Fibroblast of the conjunctiva (primary cell): ENCODE data around the gene ADORA1.

Source experiments
- DNase-seq: peaks from one replicate; pipeline ENCODE4 v3.0.0-alpha.2; 2010; ENCODE audit warnings: low read depth

Gene ADORA1

DNA sequence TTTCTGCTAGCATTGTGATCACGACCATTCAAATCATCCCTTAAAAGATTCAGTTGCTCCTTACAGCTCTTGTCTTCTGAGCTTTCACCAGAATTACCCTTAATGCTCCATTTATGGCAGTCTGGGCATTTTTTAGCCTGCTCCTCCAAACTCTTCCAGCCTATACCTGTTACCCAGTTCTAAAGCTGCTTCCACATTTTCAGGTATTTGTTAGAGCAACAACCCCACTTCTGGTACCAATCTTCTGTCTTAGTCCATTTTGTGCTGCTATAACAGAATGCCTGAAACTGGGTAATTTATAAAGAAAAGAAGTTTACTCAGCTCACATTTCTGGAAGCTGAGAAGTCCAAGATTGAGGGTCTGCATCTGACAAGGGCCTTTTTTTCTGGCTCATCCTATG is 30.9 kb downstream of the ADORA1 start:
- no peak for DNase-seq

DNA sequence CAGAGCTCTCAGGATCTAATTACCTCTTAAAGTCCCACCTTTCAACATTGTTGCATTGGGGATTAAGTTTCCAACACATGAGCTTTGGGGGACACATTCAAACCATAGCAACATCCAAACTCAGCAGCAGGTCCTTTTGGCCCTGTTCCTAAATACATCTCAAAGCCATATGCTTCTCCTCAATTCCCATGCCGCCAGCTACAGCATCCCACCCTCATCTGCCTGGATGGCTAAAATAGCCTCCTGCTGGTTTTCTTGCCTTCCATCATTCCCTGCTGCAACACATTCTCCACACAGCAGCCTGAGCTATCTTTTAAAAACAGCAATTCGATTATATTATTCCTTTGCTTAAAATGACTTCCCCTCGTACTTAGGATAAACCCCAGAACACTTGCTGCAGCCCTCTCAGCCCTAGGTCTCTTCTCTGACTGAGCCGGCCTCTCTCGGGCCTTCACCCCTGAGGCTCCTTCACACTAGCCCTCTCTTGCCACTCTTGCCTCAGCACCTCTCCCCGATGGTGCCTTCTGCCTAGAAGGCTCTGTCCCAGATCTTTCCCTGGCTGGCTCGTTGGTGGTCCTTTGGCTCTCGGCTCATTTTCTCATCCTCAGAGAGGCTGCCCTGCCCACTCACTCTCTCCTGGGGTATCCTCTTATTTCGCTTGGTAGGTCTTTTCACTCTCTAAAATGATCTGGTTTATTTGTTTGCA is 31.6 kb downstream of the ADORA1 start:
- DNase-seq: no peak

DNA sequence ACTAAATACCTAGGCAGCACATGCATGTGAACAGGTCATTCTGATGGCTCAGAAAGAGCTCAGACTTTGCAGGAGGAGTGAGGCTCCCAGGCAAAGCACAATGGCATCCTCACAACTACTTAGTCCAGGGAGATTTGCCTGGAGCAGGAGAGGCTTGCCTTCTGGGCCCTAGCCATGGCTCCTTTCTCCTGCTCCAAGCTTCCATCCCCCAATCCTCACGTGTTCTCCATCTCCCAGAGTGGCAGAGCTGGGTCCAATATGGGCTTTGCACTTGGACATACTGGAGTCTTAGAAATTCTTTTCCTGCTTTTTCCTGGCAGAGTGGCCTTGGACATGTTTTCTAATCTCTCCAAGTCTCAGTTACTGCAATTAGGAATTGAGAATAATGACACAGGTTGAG is 32.3 kb downstream of the ADORA1 start:
- DNase-seq: no peak

DNA sequence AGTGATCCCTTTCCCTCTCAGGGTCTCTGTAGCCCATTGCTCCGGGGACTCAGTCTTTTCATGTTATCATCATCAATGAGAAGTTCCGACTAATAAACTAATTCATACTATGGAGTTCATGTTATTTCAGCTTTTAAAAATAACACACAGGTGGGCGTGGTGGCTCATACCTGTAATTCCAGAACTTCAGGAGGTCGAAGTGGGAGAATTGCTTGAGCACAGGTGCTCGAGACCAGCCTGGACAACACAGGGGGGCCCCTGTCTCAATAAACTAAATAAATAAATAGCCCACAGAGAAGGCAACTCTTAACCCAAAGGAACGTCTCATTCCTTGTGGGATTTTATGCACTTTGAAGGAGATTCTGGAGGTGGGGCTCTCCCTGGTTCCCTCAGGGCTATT is 33.6 kb downstream of the ADORA1 start:
- DNase-seq: no peak

- DNase-seq: no peak
These were observed 34.2 kb downstream of the ADORA1 start for GRCh38 chr1:203161703-203162102.

GRCh38 chr1:203162403-203162802 is 34.9 kb downstream of the ADORA1 start:
- no peak for DNase-seq

- no peak for DNase-seq
These were observed 36.5 kb downstream of the ADORA1 start for GRCh38 chr1:203163891-203164635.

DNA sequence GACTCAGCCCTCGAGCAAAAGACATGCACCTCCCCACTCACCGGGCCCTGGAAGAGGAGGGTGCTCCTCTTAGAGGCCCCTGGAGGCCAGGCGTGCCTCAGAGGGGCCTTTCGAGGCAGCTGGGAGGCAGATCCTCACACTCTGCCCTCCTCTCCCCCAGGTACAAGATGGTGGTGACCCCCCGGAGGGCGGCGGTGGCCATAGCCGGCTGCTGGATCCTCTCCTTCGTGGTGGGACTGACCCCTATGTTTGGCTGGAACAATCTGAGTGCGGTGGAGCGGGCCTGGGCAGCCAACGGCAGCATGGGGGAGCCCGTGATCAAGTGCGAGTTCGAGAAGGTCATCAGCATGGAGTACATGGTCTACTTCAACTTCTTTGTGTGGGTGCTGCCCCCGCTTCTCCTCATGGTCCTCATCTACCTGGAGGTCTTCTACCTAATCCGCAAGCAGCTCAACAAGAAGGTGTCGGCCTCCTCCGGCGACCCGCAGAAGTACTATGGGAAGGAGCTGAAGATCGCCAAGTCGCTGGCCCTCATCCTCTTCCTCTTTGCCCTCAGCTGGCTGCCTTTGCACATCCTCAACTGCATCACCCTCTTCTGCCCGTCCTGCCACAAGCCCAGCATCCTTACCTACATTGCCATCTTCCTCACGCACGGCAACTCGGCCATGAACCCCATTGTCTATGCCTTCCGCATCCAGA is 37.7 kb downstream of the ADORA1 start:
- no peak for DNase-seq

GRCh38 chr1:203165800-203166161 is 38.3 kb downstream of the ADORA1 start:
- DNase-seq: no peak

DNA sequence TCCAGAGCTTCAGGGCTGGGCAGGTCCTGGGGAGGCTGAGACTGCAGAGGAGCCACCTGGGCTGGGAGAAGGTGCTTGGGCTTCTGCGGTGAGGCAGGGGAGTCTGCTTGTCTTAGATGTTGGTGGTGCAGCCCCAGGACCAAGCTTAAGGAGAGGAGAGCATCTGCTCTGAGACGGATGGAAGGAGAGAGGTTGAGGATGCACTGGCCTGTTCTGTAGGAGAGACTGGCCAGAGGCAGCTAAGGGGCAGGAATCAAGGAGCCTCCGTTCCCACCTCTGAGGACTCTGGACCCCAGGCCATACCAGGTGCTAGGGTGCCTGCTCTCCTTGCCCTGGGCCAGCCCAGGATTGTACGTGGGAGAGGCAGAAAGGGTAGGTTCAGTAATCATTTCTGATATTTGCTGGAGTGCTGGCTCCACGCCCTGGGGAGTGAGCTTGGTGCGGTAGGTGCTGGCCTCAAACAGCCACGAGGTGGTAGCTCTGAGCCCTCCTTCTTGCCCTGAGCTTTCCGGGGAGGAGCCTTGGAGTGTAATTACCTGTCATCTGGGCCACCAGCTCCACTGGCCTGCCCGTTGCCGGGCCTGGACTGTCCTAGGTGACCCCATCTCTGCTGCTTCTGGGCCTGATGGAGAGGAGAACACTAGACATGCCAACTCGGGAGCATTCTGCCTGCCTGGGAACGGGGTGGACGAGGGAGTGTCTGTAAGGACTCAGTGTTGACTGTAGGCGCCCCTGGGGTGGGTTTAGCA is 38.8 kb downstream of the ADORA1 start:
- DNase-seq: no peak

DNA sequence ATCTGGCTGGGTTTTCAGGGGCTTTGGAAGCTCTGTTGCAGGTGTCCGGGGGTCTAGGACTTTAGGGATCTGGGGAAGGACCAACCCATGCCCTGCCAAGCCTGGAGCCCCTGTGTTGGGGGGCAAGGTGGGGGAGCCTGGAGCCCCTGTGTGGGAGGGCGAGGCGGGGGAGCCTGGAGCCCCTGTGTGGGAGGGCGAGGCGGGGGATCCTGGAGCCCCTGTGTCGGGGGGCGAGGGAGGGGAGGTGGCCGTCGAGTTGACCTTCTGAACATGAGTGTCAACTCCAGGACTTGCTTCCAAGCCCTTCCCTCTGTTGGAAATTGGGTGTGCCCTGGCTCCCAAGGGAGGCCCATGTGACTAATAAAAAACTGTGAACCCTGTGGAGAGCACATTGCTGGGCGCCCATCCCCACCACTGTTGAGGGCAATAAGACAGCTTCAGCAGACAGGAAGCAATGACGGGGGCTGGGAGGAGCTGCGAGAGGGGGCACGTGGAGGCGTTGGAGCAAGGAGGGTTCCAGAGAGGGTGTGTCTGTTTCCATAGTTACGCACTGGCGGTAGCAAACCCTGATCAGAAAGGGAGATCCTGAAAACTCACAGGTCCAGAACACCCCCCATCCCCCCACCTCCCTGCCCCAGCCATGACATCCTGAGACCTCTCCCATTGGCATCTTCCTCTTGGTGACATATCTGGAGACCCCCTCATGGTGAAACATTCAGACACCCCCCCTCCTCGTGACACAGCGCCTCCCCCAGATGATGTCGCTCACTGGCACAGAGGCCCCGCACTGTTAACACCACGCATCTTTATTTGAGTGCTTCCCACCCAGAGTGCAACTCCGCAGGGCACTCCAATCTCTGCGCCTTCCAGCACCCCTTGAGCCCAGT is 39.7 kb downstream of the ADORA1 start:
- no peak for DNase-seq

DNA sequence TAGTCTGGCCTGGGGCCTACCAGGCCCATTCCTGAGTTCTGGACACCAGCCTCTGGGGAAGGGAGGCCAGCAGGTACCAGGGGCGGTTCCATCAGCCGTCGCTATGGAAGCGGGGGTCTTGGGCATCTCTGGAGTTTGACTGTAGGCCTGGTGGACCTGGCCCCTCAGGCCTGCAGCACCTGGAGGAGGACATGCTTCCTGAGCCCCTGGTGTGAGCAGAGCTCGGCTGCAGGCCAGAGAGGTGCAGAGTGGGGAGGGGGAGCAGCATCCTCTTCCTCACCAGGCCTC is 40.3 kb downstream of the ADORA1 start:
- no peak for DNase-seq

DNA sequence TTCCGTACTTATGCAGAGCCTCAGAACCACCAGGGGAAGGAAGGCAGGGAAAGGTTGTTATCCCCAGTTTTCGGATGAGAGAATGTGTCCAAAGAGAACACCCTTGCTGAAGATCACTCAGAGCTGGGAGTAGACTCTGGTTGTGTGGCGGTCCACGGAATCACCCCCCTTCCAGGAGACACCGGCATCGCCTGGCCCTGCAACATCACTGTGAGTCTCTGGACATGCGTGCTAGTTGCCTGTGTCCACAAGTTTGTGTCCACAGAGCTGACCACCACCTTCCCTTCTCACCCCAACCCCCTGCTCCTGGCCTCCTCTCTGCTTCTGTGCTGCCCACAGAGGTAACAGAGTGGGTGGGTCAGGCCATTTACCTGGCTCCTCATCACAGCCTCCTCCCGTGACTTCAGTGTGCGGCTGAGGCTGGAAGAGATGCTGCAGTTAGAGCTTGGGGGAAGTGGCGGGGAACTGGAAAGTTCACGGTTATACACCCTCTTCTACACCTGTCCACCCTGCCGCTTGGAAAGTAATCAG is 40.8 kb downstream of the ADORA1 start:
- no peak for DNase-seq

GRCh38 chr1:203168991-203169390 is 41.5 kb downstream of the ADORA1 start:
- no peak for DNase-seq

DNA sequence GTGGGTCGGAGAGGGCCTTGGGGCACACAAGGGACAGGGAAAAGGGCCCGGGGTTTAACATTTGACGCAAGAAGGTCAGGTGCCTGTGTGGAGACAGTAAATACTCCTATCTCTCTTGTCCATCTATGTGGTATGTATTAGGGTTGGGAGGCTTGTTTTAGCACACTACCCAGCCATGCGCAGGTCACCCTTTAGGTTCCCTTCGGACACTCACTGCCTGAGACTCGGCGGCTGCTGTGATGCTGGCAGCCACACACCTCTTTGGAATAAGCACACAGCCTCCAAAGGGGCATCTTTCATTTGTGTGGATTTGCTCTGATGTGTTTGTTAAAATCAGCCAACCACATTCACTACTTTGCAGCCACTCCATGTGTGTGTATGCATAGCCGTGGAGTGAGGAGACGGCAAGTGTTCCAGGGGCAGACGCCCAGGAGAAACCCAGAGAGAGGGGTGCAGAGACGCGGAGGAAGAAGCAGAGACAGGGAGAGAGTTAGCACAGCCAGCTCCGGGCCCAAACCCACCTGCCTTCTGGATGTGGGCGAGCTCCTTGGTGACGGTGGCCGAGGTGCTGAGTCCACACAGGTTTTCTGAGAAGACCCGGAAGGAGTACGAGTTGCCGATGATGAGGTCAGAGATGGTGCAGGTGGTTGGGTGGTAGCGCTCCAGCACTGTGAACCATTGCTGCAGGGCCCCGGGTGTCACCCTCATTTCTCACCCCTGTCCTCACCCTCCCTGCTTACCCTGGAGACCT is 42.4 kb downstream of the ADORA1 start:
- DNase-seq: no peak

- no peak for DNase-seq
These were observed 43.3 kb downstream of the ADORA1 start for GRCh38 chr1:203170625-203171330.

DNA sequence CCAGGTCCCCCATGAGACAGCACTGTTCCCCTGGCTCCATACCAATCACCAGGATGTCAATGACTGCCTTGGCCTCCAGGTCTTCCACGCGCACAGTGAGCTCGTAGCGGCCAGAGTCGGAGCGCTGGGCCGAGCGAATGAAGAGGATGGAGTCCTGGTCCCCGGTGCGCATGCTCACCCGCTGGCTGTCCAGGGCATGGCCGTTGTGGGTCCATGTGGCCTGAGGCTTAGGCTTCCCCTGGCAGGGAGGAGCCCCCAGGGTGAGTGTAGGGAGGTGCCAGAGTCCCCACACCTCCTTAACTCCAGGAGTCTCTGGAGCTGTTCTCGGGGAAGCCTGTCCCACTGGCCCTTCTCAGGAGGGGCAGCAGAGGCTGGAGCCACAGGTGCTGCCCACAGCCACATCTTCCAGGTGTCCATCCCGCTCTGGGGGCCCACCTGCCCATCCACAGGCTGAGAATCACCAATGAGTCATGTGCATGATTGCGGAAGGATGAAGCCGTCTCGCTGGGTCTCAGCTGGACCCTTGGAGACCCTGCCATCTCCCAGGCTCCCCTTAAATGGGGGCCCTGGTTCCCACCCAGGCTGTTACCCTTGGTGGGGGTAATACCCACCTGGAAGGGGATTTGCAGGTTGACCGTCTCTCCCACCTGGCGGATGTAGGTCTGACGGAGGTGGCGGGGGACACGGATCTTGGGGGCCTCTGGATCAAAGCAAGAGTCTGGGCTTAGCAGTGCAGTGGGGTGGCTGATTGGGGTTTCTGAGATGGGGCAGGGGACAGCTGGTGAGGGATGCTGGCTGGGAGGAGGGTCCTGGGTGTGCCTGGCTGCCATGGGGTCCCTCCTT is 44.0 kb downstream of the ADORA1 start:
- no peak for DNase-seq

DNA sequence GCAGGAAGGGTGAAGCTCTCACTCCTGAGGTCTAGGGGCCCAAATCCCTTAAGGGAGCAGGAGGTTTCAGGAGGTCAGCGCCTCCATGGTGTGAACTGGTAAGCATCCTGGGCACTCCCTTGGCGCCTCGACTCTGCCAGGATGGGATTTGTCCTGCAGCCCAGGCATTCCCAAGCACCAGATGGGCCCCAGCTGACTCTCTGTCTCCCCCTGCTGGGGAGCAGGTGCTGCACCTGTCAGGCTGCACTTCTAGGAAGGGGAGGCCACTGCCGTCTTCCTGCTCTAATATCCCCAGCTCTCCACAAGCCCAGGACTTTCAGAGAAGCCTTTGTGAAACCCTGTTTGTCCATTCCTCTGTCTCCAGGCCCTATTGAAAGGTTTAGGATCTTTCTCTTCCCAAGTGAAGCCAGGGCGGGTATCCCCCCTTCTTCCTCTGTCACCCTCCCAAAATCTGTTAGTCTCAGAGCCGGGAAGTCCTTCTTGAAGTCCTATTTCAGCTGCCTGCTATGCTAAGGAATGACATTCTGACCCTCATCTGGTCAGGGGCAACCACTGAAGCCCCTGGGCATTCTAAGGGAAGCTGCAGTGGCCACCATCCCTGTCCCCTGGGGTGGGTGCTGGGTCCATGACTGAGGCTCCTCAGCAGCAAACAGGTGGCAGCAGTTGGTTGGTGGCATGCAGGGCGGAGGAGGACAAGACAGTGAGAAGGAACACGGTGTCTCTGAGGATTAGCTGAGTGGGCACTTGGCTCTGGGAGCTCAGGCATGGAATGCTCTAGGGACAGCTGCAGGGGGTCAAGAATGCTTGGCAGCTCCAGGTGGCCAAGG is 44.9 kb downstream of the ADORA1 start:
- peak; percentile 21 for DNase-seq
